Ishikawa (cell line): ENCODE results near the gene EDN1.

Experiments
- CEBPB ChIP-seq: IDR thresholded peaks from 2 replicates; pipeline ENCODE4 v1.6.1; 2012
- CREB1 ChIP-seq: IDR thresholded peaks from 2 replicates; pipeline ENCODE4 v1.6.1; 2012; ENCODE audit warnings: low read depth
- EGR1 ChIP-seq: IDR thresholded peaks from 2 replicates; pipeline ENCODE4 v1.6.1; 2012
- EP300 ChIP-seq: IDR thresholded peaks from 2 replicates; pipeline ENCODE4 v1.6.1; 2012; ENCODE audit warnings: borderline replicate concordance
- FOXM1 ChIP-seq: IDR thresholded peaks from 2 replicates; pipeline ENCODE4 v1.6.1; 2012; ENCODE audit warnings: low read depth, borderline replicate concordance
- NFIC ChIP-seq: IDR thresholded peaks from 2 replicates; pipeline ENCODE4 v1.6.1; 2012
- RAD21 ChIP-seq: IDR thresholded peaks from 2 replicates; pipeline ENCODE4 v1.6.1; 2012; ENCODE audit warnings: low read depth
- REST ChIP-seq: IDR thresholded peaks from 2 replicates; pipeline ENCODE4 v1.6.1; 2012; ENCODE audit warnings: low read depth, mild to moderate bottlenecking
- TAF1 ChIP-seq: IDR thresholded peaks from 2 replicates; pipeline ENCODE4 v1.6.1; 2012; ENCODE audit warnings: low read depth, mild to moderate bottlenecking
- TCF12 ChIP-seq: IDR thresholded peaks from 2 replicates; pipeline ENCODE4 v1.6.1; 2012; ENCODE audit warnings: low read depth
- TEAD4 ChIP-seq: IDR thresholded peaks from 2 replicates; pipeline ENCODE4 v1.6.1; 2012
- USF1 ChIP-seq: IDR thresholded peaks from 2 replicates; pipeline ENCODE4 v1.6.1; 2012
- YY1 ChIP-seq: IDR thresholded peaks from 2 replicates; pipeline ENCODE4 v1.6.1; 2012; ENCODE audit warnings: low read depth
- ZBTB7A ChIP-seq: IDR thresholded peaks from 2 replicates; pipeline ENCODE4 v1.6.1; 2012; ENCODE audit warnings: low read depth
- TF ChIP-seq, protein P1 (sequence below): IDR thresholded peaks from 2 replicates; pipeline ENCODE4 v1.6.1; 2012

Gene EDN1

DNA sequence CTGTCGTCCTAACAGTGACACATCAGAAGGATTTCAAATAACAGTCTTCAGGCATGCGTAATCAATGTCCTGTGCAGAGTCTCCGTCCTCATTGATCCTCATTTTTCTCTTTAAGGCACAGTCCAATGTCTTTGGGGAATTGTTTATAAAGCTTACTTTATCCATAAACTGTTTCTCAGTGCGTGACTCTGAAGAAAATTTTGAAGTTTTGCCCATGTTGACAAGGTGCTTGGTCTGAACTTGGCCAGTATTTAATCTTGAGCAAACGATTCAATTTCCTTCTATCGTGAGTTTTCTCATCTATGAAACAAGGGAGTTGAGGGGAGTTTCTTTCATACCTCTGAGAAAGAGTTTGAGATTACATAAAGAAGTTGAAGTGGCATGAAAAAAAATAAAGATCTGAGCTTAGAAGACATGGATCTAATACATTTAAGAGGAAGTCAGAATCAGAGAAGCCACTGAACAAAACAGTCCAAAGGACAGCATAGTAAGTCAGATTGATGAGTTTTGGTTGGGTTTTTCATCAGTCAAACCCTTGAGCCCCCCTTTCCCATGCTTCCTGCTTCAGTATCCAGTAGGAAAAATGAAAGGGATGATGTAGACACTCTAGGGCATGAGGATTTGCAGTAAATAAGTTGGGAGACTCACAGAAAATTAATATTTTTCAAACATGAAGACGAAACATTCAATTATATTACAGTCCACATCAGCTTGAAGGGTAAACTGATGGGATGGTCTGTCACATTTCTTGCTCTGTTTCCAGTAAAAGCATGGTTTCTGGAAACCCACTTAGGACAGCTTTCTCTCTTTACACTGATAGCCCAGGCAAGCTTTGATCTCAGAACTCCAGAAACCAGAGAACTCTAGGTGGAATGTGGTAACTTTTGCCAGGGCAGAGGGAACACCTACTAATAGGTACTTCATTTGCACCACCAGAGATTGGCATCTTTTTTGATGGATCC is 8.1 kb downstream of the EDN1 start:
- TF ChIP-seq, protein P1, sequence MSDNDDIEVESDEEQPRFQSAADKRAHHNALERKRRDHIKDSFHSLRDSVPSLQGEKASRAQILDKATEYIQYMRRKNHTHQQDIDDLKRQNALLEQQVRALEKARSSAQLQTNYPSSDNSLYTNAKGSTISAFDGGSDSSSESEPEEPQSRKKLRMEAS = no peak
- TF ChIP-seq TCF12 (no peak), EP300 (no peak), ZBTB7A (no peak), TAF1 (no peak)

DNA sequence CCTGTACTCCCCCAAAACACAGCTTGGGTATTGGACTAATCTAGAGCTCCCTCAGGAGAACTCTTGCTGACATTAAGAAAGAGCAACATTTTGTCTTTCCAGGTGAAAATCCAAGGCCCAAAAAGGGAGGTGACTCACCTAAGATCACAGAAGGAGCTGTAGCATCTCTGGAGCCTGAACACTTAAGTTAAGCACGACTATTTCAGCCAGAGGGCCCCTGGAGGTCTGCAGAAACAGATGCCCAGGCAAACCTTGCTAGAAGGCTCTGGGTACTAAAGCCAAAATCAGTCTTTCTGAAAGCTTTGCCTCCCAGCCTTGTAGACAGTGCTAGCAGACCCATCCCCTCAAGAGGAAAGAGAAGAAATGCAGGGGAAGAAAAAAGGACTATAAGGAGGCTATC is 8.8 kb downstream of the EDN1 start:
- TF ChIP-seq YY1 (no peak), ZBTB7A (no peak), RAD21 (no peak), USF1 (no peak), CREB1 (no peak), REST (no peak), EP300 (no peak), TEAD4 (no peak), NFIC (no peak)
- TF ChIP-seq, protein P1 = no peak

GRCh38 chr6:12301018-12301417 is 10.9 kb downstream of the EDN1 start:
- no peak for TF ChIP-seq FOXM1
- TF ChIP-seq CEBPB = no peak
- no peak for TF ChIP-seq TEAD4
- no peak for TF ChIP-seq RAD21
- TF ChIP-seq TCF12 = no peak
- no peak for TF ChIP-seq EP300
- TF ChIP-seq EGR1 = no peak
- no peak for TF ChIP-seq YY1
- TF ChIP-seq, protein P1 = no peak
- TF ChIP-seq TAF1 = no peak
- TF ChIP-seq CREB1 = no peak
- TF ChIP-seq ZBTB7A = no peak
- no peak for TF ChIP-seq NFIC
- no peak for TF ChIP-seq USF1
- TF ChIP-seq REST = no peak

- TF ChIP-seq FOXM1 (no peak), CREB1 (no peak), USF1 (no peak), TEAD4 (no peak), CEBPB (no peak), NFIC (no peak), TAF1 (no peak), YY1 (no peak), EGR1 (no peak), RAD21 (no peak), TCF12 (no peak), REST (no peak)
Observed at GRCh38 chr6:12304487-12304886, 14.3 kb downstream of the EDN1 start.
